ENCODE data around the gene DLG2.

Gene DLG2

GRCh38 chr11:84564180-84564866 is 1062.8 kb downstream of the DLG2 start:
- DNase-seq (ENCODE audit: low read depth in 3 of 3): peak in 1 of 3 experiments; percentile 3

GRCh38 chr11:84563356-84563755 is 1063.8 kb downstream of the DLG2 start:
- no peak for DNase-seq (ENCODE audit: low read depth in 3 of 3)

- no peak for DNase-seq (ENCODE audit: low read depth in 3 of 3)
Observed at GRCh38 chr11:84560206-84560605, 1066.9 kb downstream of the DLG2 start.

GRCh38 chr11:84558085-84558905 is 1068.8 kb downstream of the DLG2 start:
- no peak for DNase-seq (ENCODE audit: low read depth in 3 of 3)

GRCh38 chr11:84552791-84553190 is 1074.4 kb downstream of the DLG2 start:
- no peak for DNase-seq (ENCODE audit: low read depth in 3 of 3)

GRCh38 chr11:84549217-84549616 is 1077.9 kb downstream of the DLG2 start:
- no peak for DNase-seq (ENCODE audit: low read depth in 3 of 3)

GRCh38 chr11:84544566-84544965 is 1082.6 kb downstream of the DLG2 start:
- DNase-seq (ENCODE audit: low read depth in 3 of 3): no peak

- no peak for DNase-seq (ENCODE audit: low read depth in 3 of 3)
Observed at GRCh38 chr11:84543367-84544159, 1083.6 kb downstream of the DLG2 start.

GRCh38 chr11:84541731-84542340 is 1085.3 kb downstream of the DLG2 start:
- DNase-seq (ENCODE audit: low read depth in 3 of 3): no peak

GRCh38 chr11:84536456-84536855 is 1090.7 kb downstream of the DLG2 start:
- no peak for DNase-seq (ENCODE audit: low read depth in 3 of 3)

- DNase-seq (ENCODE audit: low read depth in 3 of 3): no peak
Observed at GRCh38 chr11:84532364-84532763, 1094.8 kb downstream of the DLG2 start.

- DNase-seq (ENCODE audit: low read depth in 3 of 3): no peak
Observed at GRCh38 chr11:84526250-84526649, 1100.9 kb downstream of the DLG2 start.

- no peak for DNase-seq (ENCODE audit: low read depth in 3 of 3)
Observed at GRCh38 chr11:84524422-84525051, 1102.6 kb downstream of the DLG2 start.

- no peak for DNase-seq (ENCODE audit: low read depth in 3 of 3)
Observed at GRCh38 chr11:84522331-84522730, 1104.8 kb downstream of the DLG2 start.

GRCh38 chr11:84518631-84519183 is 1108.4 kb downstream of the DLG2 start:
- DNase-seq (ENCODE audit: low read depth in 3 of 3): no peak

GRCh38 chr11:84514436-84514835 is 1112.7 kb downstream of the DLG2 start:
- no peak for DNase-seq (ENCODE audit: low read depth in 3 of 3)

- no peak for DNase-seq (ENCODE audit: low read depth in 3 of 3)
Observed at GRCh38 chr11:84503503-84503902, 1123.6 kb downstream of the DLG2 start.

- no peak for DNase-seq (ENCODE audit: low read depth in 3 of 3)
Observed at GRCh38 chr11:84501750-84502149, 1125.4 kb downstream of the DLG2 start.

GRCh38 chr11:84497981-84498411 is 1129.1 kb downstream of the DLG2 start:
- no peak for DNase-seq (ENCODE audit: low read depth in 3 of 3)

GRCh38 chr11:84497181-84497580 is 1130.0 kb downstream of the DLG2 start:
- DNase-seq (ENCODE audit: low read depth in 3 of 3): no peak

- DNase-seq (ENCODE audit: low read depth in 3 of 3): no peak
Observed at GRCh38 chr11:84496122-84496521, 1131.0 kb downstream of the DLG2 start.

Measured in stimulated activated CD4-positive, alpha-beta T cell treated with anti-CD3 and anti-CD28 coated beads, TNF-alpha, amount 100 ng/mL, for 24 hours (primary cell).